ENCODE data around the gene RIT1. TPM values are rescaled to one million over a fixed set of nuclear protein-coding genes. Genes with fewer than 3 reads are reported as not detected.
"Not testable (repeated sequence)": the region's sequence is repeated elsewhere in the genome, so short reads cannot be mapped to it uniquely, and the experiment has no call there.

Gene RIT1
- total RNA-seq, 3 donors from 2014 or later, result 29.2 to 32.6 (median 29.4) TPM

DNA sequence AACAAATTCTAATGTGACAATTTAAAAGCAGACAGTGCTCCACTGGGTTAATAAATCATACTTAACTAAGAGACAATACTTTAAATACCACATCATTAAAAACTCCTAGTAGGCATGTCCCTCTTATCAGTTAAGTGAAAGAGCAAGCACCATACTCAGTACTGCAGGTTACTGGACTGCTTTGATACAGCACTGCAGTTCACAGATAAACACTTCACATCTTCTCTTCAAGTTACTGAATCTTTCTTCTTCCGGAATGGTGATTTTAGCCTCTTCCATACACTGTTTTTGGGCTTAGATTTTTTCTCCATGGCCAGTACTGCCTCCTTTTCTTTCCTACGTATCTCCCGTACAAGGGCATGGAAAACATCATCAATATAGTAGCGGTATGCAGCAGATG lies 11.0 kb downstream of the RIT1 start:
- no peak overlapping the region for H3K4me3 ChIP-seq
- peaks cover 5% of the 10 kb centered on the region for H3K36me3 ChIP-seq
- no peak for TF ChIP-seq CTCF (IDR thresholded peaks at IDR 0.05)
- TF ChIP-seq POLR2A (IDR thresholded peaks at IDR 0.05), result no peak
- TF ChIP-seq POLR2AphosphoS5 (IDR thresholded peaks at IDR 0.05), result no peak
- H3K27ac ChIP-seq, result no peak overlapping the region
- intact Hi-C loops (cut with DNase I; ENCODE audit: low total_unique reads), result loop anchor here (10.0 kb wide), 1 partner anchor 1715 kb away; no protein-coding TSS in a partner anchor
- DNase-seq (ENCODE audit: low spot score in 2 of 2), result no peak
- no peaks in the 10 kb centered on the region for H3K4me1 ChIP-seq
- no peaks in the 10 kb centered on the region for H3K9me3 ChIP-seq
- no peaks in the 10 kb centered on the region for H3K27me3 ChIP-seq

GRCh38 chr1:155899683-155900082 lies 11.5 kb downstream of the RIT1 start:
- H3K27me3 ChIP-seq, result no peaks in the 10 kb centered on the region
- no peak for DNase-seq (ENCODE audit: low spot score in 2 of 2)
- no peak overlapping the region for H3K27ac ChIP-seq
- TF ChIP-seq POLR2A (IDR thresholded peaks at IDR 0.05) (no peak), CTCF (IDR thresholded peaks at IDR 0.05) (no peak), POLR2AphosphoS5 (IDR thresholded peaks at IDR 0.05) (no peak)
- H3K4me3 ChIP-seq, result no peak overlapping the region
- H3K9me3 ChIP-seq, result no peaks in the 10 kb centered on the region
- intact Hi-C loops (cut with DNase I; ENCODE audit: low total_unique reads), result loop anchor here (10.0 kb wide), 1 partner anchor 1715 kb away; no protein-coding TSS in a partner anchor
- peaks cover 5% of the 10 kb centered on the region for H3K36me3 ChIP-seq
- H3K4me1 ChIP-seq, result no peaks in the 10 kb centered on the region

DNA sequence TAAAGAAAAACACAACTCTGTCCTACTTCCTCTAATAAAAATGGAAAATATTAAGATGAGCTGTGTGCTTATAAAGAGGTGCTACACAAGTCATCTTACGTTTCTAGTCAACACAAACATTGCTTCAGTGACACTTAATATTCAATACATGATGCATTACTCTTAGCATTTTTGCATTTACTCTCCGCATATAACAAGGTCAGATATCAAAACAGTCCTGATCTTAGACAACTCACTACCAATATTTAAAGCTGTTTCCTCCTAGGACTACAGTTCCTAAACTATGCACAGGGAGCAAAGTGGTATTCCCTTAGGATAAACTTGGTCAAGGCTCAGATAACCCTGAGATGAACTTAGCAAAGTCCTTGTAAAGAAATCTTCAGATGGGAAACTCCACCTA lies 12.3 kb downstream of the RIT1 start:
- intact Hi-C loops (cut with DNase I; ENCODE audit: low total_unique reads), result no loop called here
- H3K36me3 ChIP-seq, result peaks cover 5% of the 10 kb centered on the region

GRCh38 chr1:155897746-155898145 lies 13.4 kb downstream of the RIT1 start:
- peaks cover 5% of the 10 kb centered on the region for H3K36me3 ChIP-seq

More for the DNA sequence above, 12.3 kb downstream of the RIT1 start:
- TF ChIP-seq POLR2A (IDR thresholded peaks at IDR 0.05), result no peak
- TF ChIP-seq CTCF (IDR thresholded peaks at IDR 0.05), result no peak
- TF ChIP-seq POLR2AphosphoS5 (IDR thresholded peaks at IDR 0.05), result no peak
- Histone ChIP-seq H3K4me1 (no peaks in the 10 kb centered on the region), H3K4me3 (no peak overlapping the region), H3K9me3 (no peaks in the 10 kb centered on the region), H3K27ac (no peak overlapping the region), H3K27me3 (no peaks in the 10 kb centered on the region)
- DNase-seq (ENCODE audit: low spot score in 2 of 2), result no peak

GRCh38 chr1:155896476-155896875 lies 14.7 kb downstream of the RIT1 start:
- H3K4me1 ChIP-seq; H3K36me3 ChIP-seq; H3K4me3 ChIP-seq; H3K27ac ChIP-seq; H3K27me3 ChIP-seq; H3K9me3 ChIP-seq; DNase-seq (ENCODE audit: low spot score in 2 of 2); intact Hi-C loops (cut with DNase I; ENCODE audit: low total_unique reads): not testable (repeated sequence)

More at GRCh38 chr1:155897746-155898145, 13.4 kb downstream of the RIT1 start:
- TF ChIP-seq POLR2AphosphoS5 (IDR thresholded peaks at IDR 0.05) (no peak), POLR2A (IDR thresholded peaks at IDR 0.05) (no peak), CTCF (IDR thresholded peaks at IDR 0.05) (no peak)
- intact Hi-C loops (cut with DNase I; ENCODE audit: low total_unique reads), result no loop called here
- no peak for DNase-seq (ENCODE audit: low spot score in 2 of 2)
- no peaks in the 10 kb centered on the region for H3K27me3 ChIP-seq
- no peak overlapping the region for H3K4me3 ChIP-seq
- H3K27ac ChIP-seq, result no peak overlapping the region
- H3K4me1 ChIP-seq, result no peaks in the 10 kb centered on the region
- no peaks in the 10 kb centered on the region for H3K9me3 ChIP-seq

GRCh38 chr1:155895617-155896016 lies 15.5 kb downstream of the RIT1 start:
- DNase-seq (ENCODE audit: low spot score in 2 of 2); H3K27ac ChIP-seq; H3K4me1 ChIP-seq; H3K36me3 ChIP-seq; H3K9me3 ChIP-seq; intact Hi-C loops (cut with DNase I; ENCODE audit: low total_unique reads); H3K4me3 ChIP-seq; H3K27me3 ChIP-seq: not testable (repeated sequence)
